Peyer's patch (tissue), 4 donors: ENCODE measurements around the gene WDSUB1.

Source experiments
- CTCF ChIP-seq, 6 experiments: fragments of 450-650 bp in 4 of 6; fragments of 200-600 bp in 2 of 6; sonication (generic) in 1 of 6; IDR thresholded peaks; one replicate each; pipeline ENCODE4 v1.5.1; 2017 to 2019; ENCODE audit warnings: antibody characterized with exemption in 6 of 6, mild to moderate bottlenecking in 3 of 6, moderate library complexity in 1 of 6
- POLR2A ChIP-seq, 2 donors: fragments of 450-650 bp; IDR thresholded peaks; one replicate each; pipeline ENCODE4 v1.5.1; 2017; ENCODE audit warnings: antibody characterized with exemption in 2 of 2, mild to moderate bottlenecking in 2 of 2, moderate library complexity in 2 of 2

GRCh38 chr2:159199236-159199635, 87.3 kb downstream of the WDSUB1 start:
- TF ChIP-seq CTCF (IDR thresholded peaks at IDR 0.05), result no peak
- TF ChIP-seq POLR2A (IDR thresholded peaks at IDR 0.05), result no peak
